ENCODE data around the gene APP.

The APP gene

GRCh38 chr21:25887166-25887565, 283.4 kb downstream of the APP start:
- in situ Hi-C loops (cut with MboI; ENCODE audit: low pct_unique_long_range_greater_than_20kb, low sequenced_read_pairs, unreplicated experiment) = loop anchor here (25.0 kb wide), 2 partner anchors 275 to 825 kb away; partner anchors contain the start of gene APP
- no peak for DNase-seq (ENCODE audit: low spot score)
- no peak for TF ChIP-seq CTCF (IDR thresholded peaks at IDR 0.05; ENCODE audit: extremely low read depth, insufficient read depth, missing control alignments)

- no peak for TF ChIP-seq CTCF (IDR thresholded peaks at IDR 0.05; ENCODE audit: extremely low read depth, insufficient read depth, missing control alignments)
- in situ Hi-C loops (cut with MboI; ENCODE audit: low pct_unique_long_range_greater_than_20kb, low sequenced_read_pairs, unreplicated experiment) = loop anchor here (25.0 kb wide), 2 partner anchors 276 to 826 kb away; partner anchors contain the start of gene APP
- no peak for DNase-seq (ENCODE audit: low spot score)
Measured at GRCh38 chr21:25885880-25886279, 284.7 kb downstream of the APP start.

- in situ Hi-C loops (cut with MboI; ENCODE audit: low pct_unique_long_range_greater_than_20kb, low sequenced_read_pairs, unreplicated experiment) = loop anchor here (25.0 kb wide), 2 partner anchors 277 to 827 kb away; partner anchors contain the start of gene APP
- no peak for DNase-seq (ENCODE audit: low spot score)
- TF ChIP-seq CTCF (IDR thresholded peaks at IDR 0.05; ENCODE audit: extremely low read depth, insufficient read depth, missing control alignments) = no peak
Measured at GRCh38 chr21:25885405-25885804, 285.2 kb downstream of the APP start.

GRCh38 chr21:25884311-25884710, 286.3 kb downstream of the APP start:
- DNase-seq (ENCODE audit: low spot score) = no peak
- TF ChIP-seq CTCF (IDR thresholded peaks at IDR 0.05; ENCODE audit: extremely low read depth, insufficient read depth, missing control alignments) = no peak
- in situ Hi-C loops (cut with MboI; ENCODE audit: low pct_unique_long_range_greater_than_20kb, low sequenced_read_pairs, unreplicated experiment) = loop anchor here (25.0 kb wide), 2 partner anchors 278 to 828 kb away; partner anchors contain the start of gene APP

- peak; percentile 73 for DNase-seq (ENCODE audit: low spot score)
- peak; percentile 92 for TF ChIP-seq CTCF (IDR thresholded peaks at IDR 0.05; ENCODE audit: extremely low read depth, insufficient read depth, missing control alignments)
- in situ Hi-C loops (cut with MboI; ENCODE audit: low pct_unique_long_range_greater_than_20kb, low sequenced_read_pairs, unreplicated experiment) = loop anchor here (25.0 kb wide), 2 partner anchors 281 to 831 kb away; partner anchors contain the start of gene APP
Measured at GRCh38 chr21:25881524-25882376, 288.8 kb downstream of the APP start.

GRCh38 chr21:25879203-25879602, 291.4 kb downstream of the APP start:
- no peak for DNase-seq (ENCODE audit: low spot score)
- TF ChIP-seq CTCF (IDR thresholded peaks at IDR 0.05; ENCODE audit: extremely low read depth, insufficient read depth, missing control alignments) = no peak
- in situ Hi-C loops (cut with MboI; ENCODE audit: low pct_unique_long_range_greater_than_20kb, low sequenced_read_pairs, unreplicated experiment) = loop anchor here (25.0 kb wide), 2 partner anchors 283 to 833 kb away; partner anchors contain the start of gene APP

All from GM13977 (cell line).